GM19035 (cell line): ENCODE results near the gene C5orf15.
A peak's percentile ranks its signal among the peaks of the same experiment; 100 is the strongest.
"Not testable (repeated sequence)": the region's sequence is repeated elsewhere in the genome, so short reads cannot be mapped to it uniquely, and the experiment has no call there.

Experiments used
- ATAC-seq: cut with Tn5 transposase; IDR thresholded peaks from one replicate; pipeline ENCODE4 v1.9.1; 2021; ENCODE audit not compliant: unreplicated experiment

C5orf15 gene

GRCh38 chr5:133938929-133939328, 29.5 kb downstream of the C5orf15 start:
- ATAC-seq = no peak

GRCh38 chr5:133938039-133938821, 30.2 kb downstream of the C5orf15 start:
- no peak for ATAC-seq

GRCh38 chr5:133937628-133938027, 30.8 kb downstream of the C5orf15 start:
- not testable (repeated sequence) for ATAC-seq

- ATAC-seq = no peak
Measured at GRCh38 chr5:133936651-133937015, 31.8 kb downstream of the C5orf15 start.

- ATAC-seq = not testable (repeated sequence)
Measured at GRCh38 chr5:133935991-133936650, 32.3 kb downstream of the C5orf15 start.

GRCh38 chr5:133935667-133935940, 32.8 kb downstream of the C5orf15 start:
- no peak for ATAC-seq

GRCh38 chr5:133934822-133935666, 33.4 kb downstream of the C5orf15 start:
- peak; percentile 39 for ATAC-seq

GRCh38 chr5:133934311-133934710, 34.1 kb downstream of the C5orf15 start:
- ATAC-seq = no peak

GRCh38 chr5:133933670-133934295, 34.6 kb downstream of the C5orf15 start:
- ATAC-seq = no peak

- ATAC-seq = no peak
Measured at GRCh38 chr5:133933169-133933509, 35.3 kb downstream of the C5orf15 start.

- ATAC-seq = no peak
Measured at GRCh38 chr5:133932441-133933168, 35.8 kb downstream of the C5orf15 start.

- no peak for ATAC-seq
Measured at GRCh38 chr5:133931546-133931945, 36.9 kb downstream of the C5orf15 start.

GRCh38 chr5:133930813-133931090, 37.7 kb downstream of the C5orf15 start:
- no peak for ATAC-seq

- ATAC-seq = peak; percentile 50
Measured at GRCh38 chr5:133930061-133930812, 38.2 kb downstream of the C5orf15 start.

GRCh38 chr5:133928587-133929393, 39.6 kb downstream of the C5orf15 start:
- no peak for ATAC-seq

GRCh38 chr5:133927300-133928180, 40.9 kb downstream of the C5orf15 start:
- ATAC-seq = no peak

- ATAC-seq = no peak
Measured at GRCh38 chr5:133926489-133927299, 41.7 kb downstream of the C5orf15 start.
